ENCODE measurements around the gene PRAC1.

PRAC1 gene

GRCh38 chr17:48756830-48757251 is 34.5 kb upstream of the PRAC1 start:
- no peak overlapping the region for H4K91ac ChIP-seq (ENCODE audit: low read depth, low read length)
- no peak overlapping the region for H3K14ac ChIP-seq (ENCODE audit: low read length)
- H3K9ac ChIP-seq (ENCODE audit: low read length) = no peak overlapping the region
- no peak overlapping the region for H2BK12ac ChIP-seq (ENCODE audit: low read length)
- no peaks in the 10 kb centered on the region for H3K79me1 ChIP-seq (ENCODE audit: low read length)
- H4K8ac ChIP-seq (ENCODE audit: low read depth, low read length) = no peak overlapping the region
- WGBS (ENCODE audit: extremely low coverage, insufficient coverage, insufficient read length) = no CpG with 5 or more reads among the region's 3 CpGs
- no peak overlapping the region for H3K4me3 ChIP-seq (ENCODE audit: low read depth, low read length)
- H3K4ac ChIP-seq (ENCODE audit: low read depth, low read length) = no peak overlapping the region
- no peaks in the 10 kb centered on the region for H3K79me2 ChIP-seq (ENCODE audit: control insufficient read depth, insufficient read depth, low read length, poor library complexity)
- no peak overlapping the region for H3K23ac ChIP-seq (ENCODE audit: low read length)
- H3K4me2 ChIP-seq (ENCODE audit: low read length) = no peak overlapping the region
- DNase-seq = no peak
- peaks cover 6% of the 10 kb centered on the region for H3K9me3 ChIP-seq (ENCODE audit: insufficient read depth, low read depth, low read length)
- no peak overlapping the region for H2BK5ac ChIP-seq (ENCODE audit: low read depth, low read length, poor library complexity)
- H3K4me1 ChIP-seq (ENCODE audit: control insufficient read depth in 1 of 2, insufficient read depth in 2 of 2, low read length in 2 of 2) = peaks cover 0 to 2% of the 10 kb centered on the region in 2 experiments
- H2AFZ ChIP-seq (ENCODE audit: insufficient read depth, low read length, poor library complexity) = no peak overlapping the region
- no peak overlapping the region for H3K18ac ChIP-seq (ENCODE audit: low read length)
- H3K27ac ChIP-seq (ENCODE audit: low read depth, low read length) = no peak overlapping the region
- H2BK120ac ChIP-seq (ENCODE audit: insufficient read depth, low read length, poor library complexity) = no peak overlapping the region
- H3K36me3 ChIP-seq (ENCODE audit: control insufficient read depth in 1 of 2, insufficient read depth in 2 of 2, low read length in 2 of 2) = no peaks in the 10 kb centered on the region
- H3K27me3 ChIP-seq (ENCODE audit: insufficient read depth, low read length) = peaks cover 57% of the 10 kb centered on the region
- no peak overlapping the region for H2AK5ac ChIP-seq (ENCODE audit: low read length)
- no peak overlapping the region for H4K12ac ChIP-seq (ENCODE audit: low read depth, low read length)

DNA sequence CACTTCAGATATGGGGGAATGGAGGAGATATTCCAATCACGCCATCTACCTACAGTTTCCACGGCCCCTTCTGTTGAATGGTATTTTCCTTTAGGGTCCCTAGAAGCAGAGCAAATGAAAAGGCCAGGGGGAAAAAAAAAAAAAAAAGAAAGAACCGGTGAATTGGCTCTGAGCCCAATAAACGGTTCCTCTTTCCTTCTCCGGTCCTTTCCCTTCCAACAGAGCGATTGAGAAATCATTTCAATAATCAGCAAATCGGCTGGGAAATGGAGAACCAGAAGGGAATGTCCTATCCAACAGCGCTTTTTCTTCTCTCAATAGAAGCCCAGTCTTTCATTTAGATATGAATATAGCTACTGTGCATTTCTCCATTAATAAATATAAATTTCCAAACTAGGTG is 33.0 kb upstream of the PRAC1 start:
- no peak overlapping the region for H4K12ac ChIP-seq (ENCODE audit: low read depth, low read length)
- no peak overlapping the region for H3K18ac ChIP-seq (ENCODE audit: low read length)
- no peak overlapping the region for H2BK12ac ChIP-seq (ENCODE audit: low read length)
- no peak overlapping the region for H3K14ac ChIP-seq (ENCODE audit: low read length)
- peaks cover 70% of the 10 kb centered on the region for H3K27me3 ChIP-seq (ENCODE audit: insufficient read depth, low read length)
- H3K4me2 ChIP-seq (ENCODE audit: low read length) = no peak overlapping the region
- no peaks in the 10 kb centered on the region for H3K36me3 ChIP-seq (ENCODE audit: control insufficient read depth in 1 of 2, insufficient read depth in 2 of 2, low read length in 2 of 2)
- no peak overlapping the region for H2BK120ac ChIP-seq (ENCODE audit: insufficient read depth, low read length, poor library complexity)
- H2AFZ ChIP-seq (ENCODE audit: insufficient read depth, low read length, poor library complexity) = no peak overlapping the region
- no peak for DNase-seq
- WGBS (ENCODE audit: extremely low coverage, insufficient coverage, insufficient read length) = no CpG with 5 or more reads among the region's 8 CpGs
- no peak overlapping the region for H3K4ac ChIP-seq (ENCODE audit: low read depth, low read length)
- H3K9me3 ChIP-seq (ENCODE audit: insufficient read depth, low read depth, low read length) = peaks cover 7% of the 10 kb centered on the region
- no peak overlapping the region for H2AK5ac ChIP-seq (ENCODE audit: low read length)
- no peak overlapping the region for H4K8ac ChIP-seq (ENCODE audit: low read depth, low read length)
- H3K4me3 ChIP-seq (ENCODE audit: low read depth, low read length) = no peak overlapping the region
- H3K79me2 ChIP-seq (ENCODE audit: control insufficient read depth, insufficient read depth, low read length, poor library complexity) = no peaks in the 10 kb centered on the region
- no peak overlapping the region for H2BK5ac ChIP-seq (ENCODE audit: low read depth, low read length, poor library complexity)
- no peak overlapping the region for H3K9ac ChIP-seq (ENCODE audit: low read length)
- no peaks in the 10 kb centered on the region for H3K79me1 ChIP-seq (ENCODE audit: low read length)
- no peak overlapping the region for H4K91ac ChIP-seq (ENCODE audit: low read depth, low read length)
- H3K23ac ChIP-seq (ENCODE audit: low read length) = no peak overlapping the region
- H3K4me1 ChIP-seq (ENCODE audit: control insufficient read depth in 1 of 2, insufficient read depth in 2 of 2, low read length in 2 of 2) = peaks cover 0 to 2% of the 10 kb centered on the region in 2 experiments
- H3K27ac ChIP-seq (ENCODE audit: low read depth, low read length) = no peak overlapping the region

- no peaks in the 10 kb centered on the region for H3K79me2 ChIP-seq (ENCODE audit: control insufficient read depth, insufficient read depth, low read length, poor library complexity)
- peak in 1 of 2 donors; percentile 6 for DNase-seq
- H3K9me3 ChIP-seq (ENCODE audit: insufficient read depth, low read depth, low read length) = peaks cover 9% of the 10 kb centered on the region
- H3K27ac ChIP-seq (ENCODE audit: low read depth, low read length) = no peak overlapping the region
- no peak overlapping the region for H2AFZ ChIP-seq (ENCODE audit: insufficient read depth, low read length, poor library complexity)
- no peak overlapping the region for H3K18ac ChIP-seq (ENCODE audit: low read length)
- H3K4me1 ChIP-seq (ENCODE audit: control insufficient read depth in 1 of 2, insufficient read depth in 2 of 2, low read length in 2 of 2) = peaks cover 0 to 2% of the 10 kb centered on the region in 2 experiments
- no peak overlapping the region for H2BK5ac ChIP-seq (ENCODE audit: low read depth, low read length, poor library complexity)
- H4K91ac ChIP-seq (ENCODE audit: low read depth, low read length) = no peak overlapping the region
- no peak overlapping the region for H3K4me3 ChIP-seq (ENCODE audit: low read depth, low read length)
- no peak overlapping the region for H3K23ac ChIP-seq (ENCODE audit: low read length)
- H3K4me2 ChIP-seq (ENCODE audit: low read length) = no peak overlapping the region
- no peak overlapping the region for H2BK12ac ChIP-seq (ENCODE audit: low read length)
- H3K79me1 ChIP-seq (ENCODE audit: low read length) = no peaks in the 10 kb centered on the region
- no peak overlapping the region for H4K12ac ChIP-seq (ENCODE audit: low read depth, low read length)
- H2AK5ac ChIP-seq (ENCODE audit: low read length) = no peak overlapping the region
- H3K9ac ChIP-seq (ENCODE audit: low read length) = no peak overlapping the region
- H2BK120ac ChIP-seq (ENCODE audit: insufficient read depth, low read length, poor library complexity) = no peak overlapping the region
- H3K4ac ChIP-seq (ENCODE audit: low read depth, low read length) = no peak overlapping the region
- peaks cover 76% of the 10 kb centered on the region for H3K27me3 ChIP-seq (ENCODE audit: insufficient read depth, low read length)
- H4K8ac ChIP-seq (ENCODE audit: low read depth, low read length) = no peak overlapping the region
- H3K14ac ChIP-seq (ENCODE audit: low read length) = no peak overlapping the region
- H3K36me3 ChIP-seq (ENCODE audit: control insufficient read depth in 1 of 2, insufficient read depth in 2 of 2, low read length in 2 of 2) = no peaks in the 10 kb centered on the region
- no CpG with 5 or more reads among the region's 52 CpGs for whole genome bisulfite sequencing (ENCODE audit: extremely low coverage, insufficient coverage, insufficient read length)
These were observed 32.4 kb upstream of the PRAC1 start for GRCh38 chr17:48754500-48755261.

DNA sequence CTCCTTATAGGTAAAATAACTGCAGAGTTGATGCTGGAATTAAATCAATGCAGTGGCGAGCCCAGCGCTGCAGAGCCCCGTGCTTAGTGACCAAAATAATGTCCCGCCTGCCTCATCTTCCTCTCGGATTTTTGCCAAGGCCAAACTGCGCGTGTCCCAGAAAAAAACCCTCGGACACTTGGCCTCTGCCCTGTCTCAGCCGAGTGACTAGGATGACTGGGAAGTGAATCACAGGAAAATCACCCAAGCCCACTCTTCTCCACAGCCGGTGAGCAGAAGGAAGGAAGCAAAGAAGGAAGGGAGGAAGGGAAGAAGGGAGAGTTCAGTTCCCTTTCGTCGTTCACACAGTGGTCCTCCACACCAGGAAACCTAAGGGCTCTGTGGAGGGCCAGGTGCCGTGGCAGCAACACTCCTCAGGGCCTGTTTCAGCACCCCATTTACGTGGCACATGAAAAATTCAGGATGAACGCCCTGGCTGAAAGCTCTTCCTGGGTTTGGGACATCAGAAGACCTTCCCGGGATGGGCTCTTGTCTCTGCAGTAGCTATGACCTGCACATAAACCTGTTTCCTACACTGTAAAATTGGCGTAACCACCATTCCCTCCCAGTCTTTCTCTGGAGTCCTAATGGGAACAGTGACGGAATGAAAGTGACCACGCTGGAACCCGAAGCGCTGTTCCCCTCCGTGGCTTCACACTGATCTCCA is 31.6 kb upstream of the PRAC1 start:
- Histone ChIP-seq H3K4ac (ENCODE audit: low read depth, low read length) (no peak overlapping the region), H4K12ac (ENCODE audit: low read depth, low read length) (no peak overlapping the region), H2AFZ (ENCODE audit: insufficient read depth, low read length, poor library complexity) (no peak overlapping the region), H3K27ac (ENCODE audit: low read depth, low read length) (no peak overlapping the region), H2BK5ac (ENCODE audit: low read depth, low read length, poor library complexity) (no peak overlapping the region), H3K79me1 (ENCODE audit: low read length) (no peaks in the 10 kb centered on the region), H2BK12ac (ENCODE audit: low read length) (no peak overlapping the region), H3K4me3 (ENCODE audit: low read depth, low read length) (no peak overlapping the region), H3K14ac (ENCODE audit: low read length) (no peak overlapping the region), H3K27me3 (ENCODE audit: insufficient read depth, low read length) (peaks cover 80% of the 10 kb centered on the region), H3K18ac (ENCODE audit: low read length) (no peak overlapping the region), H3K36me3 (ENCODE audit: control insufficient read depth in 1 of 2, insufficient read depth in 2 of 2, low read length in 2 of 2) (no peaks in the 10 kb centered on the region), H4K91ac (ENCODE audit: low read depth, low read length) (no peak overlapping the region), H3K4me2 (ENCODE audit: low read length) (no peak overlapping the region), H3K9me3 (ENCODE audit: insufficient read depth, low read depth, low read length) (peaks cover 9% of the 10 kb centered on the region), H2AK5ac (ENCODE audit: low read length) (no peak overlapping the region), H3K9ac (ENCODE audit: low read length) (no peak overlapping the region), H3K4me1 (ENCODE audit: control insufficient read depth in 1 of 2, insufficient read depth in 2 of 2, low read length in 2 of 2) (peaks cover 0 to 2% of the 10 kb centered on the region in 2 experiments), H4K8ac (ENCODE audit: low read depth, low read length) (no peak overlapping the region), H3K23ac (ENCODE audit: low read length) (no peak overlapping the region), H3K79me2 (ENCODE audit: control insufficient read depth, insufficient read depth, low read length, poor library complexity) (no peaks in the 10 kb centered on the region), H2BK120ac (ENCODE audit: insufficient read depth, low read length, poor library complexity) (no peak overlapping the region)
- no peak for DNase-seq
- no CpG with 5 or more reads among the region's 22 CpGs for WGBS (ENCODE audit: extremely low coverage, insufficient coverage, insufficient read length)

All from trophoblast cell (in vitro differentiated cells and primary cell).